ENCODE results near the gene TOGARAM2. TPM values are rescaled to one million over a fixed set of nuclear protein-coding genes. Genes with fewer than 3 reads are reported as not detected.

The TOGARAM2 gene
- total and polyA plus RNA-seq, 2 experiments from 2014 or later: 1.8 TPM

GRCh38 chr2:29015701-29016470, 34.8 kb downstream of the TOGARAM2 start:
- Histone ChIP-seq H3K4me2 (no peak overlapping the region), H3K4me3 (no peak overlapping the region), H2AFZ (no peak overlapping the region), H3K36me3 (ENCODE audit: insufficient read depth) (no peaks in the 10 kb centered on the region), H3K4me1 (ENCODE audit: insufficient read depth) (0 out of 2 replicates have a peak, but pooled peaks cover 4% of the 10 kb centered on the region), H3K27ac (ENCODE audit: low read depth) (no peak overlapping the region), H3F3A (replicated peaks; ENCODE audit: low read depth) (no peaks in the 10 kb centered on the region), H3K27me3 (ENCODE audit: insufficient read depth) (no peaks in the 10 kb centered on the region), H3K9me2 (ENCODE audit: insufficient read depth) (no peaks in the 10 kb centered on the region), H4K20me1 (replicated peaks; ENCODE audit: insufficient read depth) (no peaks in the 10 kb centered on the region), H3K79me2 (replicated peaks; ENCODE audit: insufficient read depth) (no peaks in the 10 kb centered on the region)
- Mint-ChIP-seq H3K4me3 (no peak overlapping the region), H3K9me3 (peaks cover 5% of the 10 kb centered on the region; the same call in 1 of the 3 replicates), H3K27me3 (ENCODE audit: insufficient read depth, low read depth, poor library complexity) (peaks cover 6% of the 10 kb centered on the region), H3K36me3 (ENCODE audit: low read depth) (peaks cover 3% of the 10 kb centered on the region; the same call in 1 of the 3 replicates), H3K27ac (no peak overlapping the region; the same call in 1 of the 2 replicates), H3K4me1 (peaks cover 20% of the 10 kb centered on the region)
- ATAC-seq (no peak), DNase-seq (ENCODE audit: low spot score) (no peak)
- TF ChIP-seq CREB1 (CRISPR knock-in tag; IDR thresholded peaks at IDR 0.05; ENCODE audit: low read depth): no peak
- no peak for TF ChIP-seq POLR2AphosphoS5 (IDR thresholded peaks at IDR 0.05; ENCODE audit: low read depth)
- no peak for TF ChIP-seq JUNB (IDR thresholded peaks at IDR 0.05; ENCODE audit: unreplicated experiment)
- TF ChIP-seq EZH2 (IDR thresholded peaks at IDR 0.05; ENCODE audit: low read depth, unreplicated experiment): no peak
- no peak for TF ChIP-seq EZH2phosphoT487 (IDR thresholded peaks at IDR 0.05; ENCODE audit: unreplicated experiment)
- TF ChIP-seq ZNF462 (CRISPR knock-in tag; IDR thresholded peaks at IDR 0.05): no peak
- TF ChIP-seq STAT1 (IDR thresholded peaks at IDR 0.05; ENCODE audit: unreplicated experiment): no peak

All from GM23338 (cell line).